ENCODE data around the gene GABRA4. TPM values are rescaled to one million over a fixed set of nuclear protein-coding genes. Genes with fewer than 3 reads are reported as not detected.

GABRA4 gene
- total RNA-seq, 2 donors from 2014 or later = 0.08 TPM; not detected in 1

- intact Hi-C loops (cut with DNase I) = no loop called here
- peaks cover 14% of the 10 kb centered on the region for H3K27me3 ChIP-seq
- no peak overlapping the region for H3K9ac ChIP-seq (ENCODE audit: low read depth in 2 of 2, low read length in 2 of 2)
- no peaks in the 10 kb centered on the region for H3K36me3 ChIP-seq
- H3K4me3 ChIP-seq = peak overlapping the region; percentile 10
- no peaks in the 10 kb centered on the region for H3K4me1 ChIP-seq
- TF ChIP-seq, protein P1, sequence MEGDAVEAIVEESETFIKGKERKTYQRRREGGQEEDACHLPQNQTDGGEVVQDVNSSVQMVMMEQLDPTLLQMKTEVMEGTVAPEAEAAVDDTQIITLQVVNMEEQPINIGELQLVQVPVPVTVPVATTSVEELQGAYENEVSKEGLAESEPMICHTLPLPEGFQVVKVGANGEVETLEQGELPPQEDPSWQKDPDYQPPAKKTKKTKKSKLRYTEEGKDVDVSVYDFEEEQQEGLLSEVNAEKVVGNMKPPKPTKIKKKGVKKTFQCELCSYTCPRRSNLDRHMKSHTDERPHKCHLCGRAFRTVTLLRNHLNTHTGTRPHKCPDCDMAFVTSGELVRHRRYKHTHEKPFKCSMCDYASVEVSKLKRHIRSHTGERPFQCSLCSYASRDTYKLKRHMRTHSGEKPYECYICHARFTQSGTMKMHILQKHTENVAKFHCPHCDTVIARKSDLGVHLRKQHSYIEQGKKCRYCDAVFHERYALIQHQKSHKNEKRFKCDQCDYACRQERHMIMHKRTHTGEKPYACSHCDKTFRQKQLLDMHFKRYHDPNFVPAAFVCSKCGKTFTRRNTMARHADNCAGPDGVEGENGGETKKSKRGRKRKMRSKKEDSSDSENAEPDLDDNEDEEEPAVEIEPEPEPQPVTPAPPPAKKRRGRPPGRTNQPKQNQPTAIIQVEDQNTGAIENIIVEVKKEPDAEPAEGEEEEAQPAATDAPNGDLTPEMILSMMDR (IDR thresholded peaks at IDR 0.05) = no peak
- DNase-seq = no peak
- no peak overlapping the region for H3K27ac ChIP-seq
- no peaks in the 10 kb centered on the region for H3K9me3 ChIP-seq
These were observed 625 bp upstream of the GABRA4 start for GRCh38 chr4:46994007-46994405.

GRCh38 chr4:46992338-46992737 lies 1.0 kb downstream of the GABRA4 start:
- Histone ChIP-seq H3K9me3 (no peaks in the 10 kb centered on the region), H3K36me3 (no peaks in the 10 kb centered on the region), H3K9ac (ENCODE audit: low read depth in 2 of 2, low read length in 2 of 2) (no peak overlapping the region), H3K4me3 (no peak overlapping the region), H3K27ac (no peak overlapping the region), H3K4me1 (no peaks in the 10 kb centered on the region), H3K27me3 (peaks cover 14% of the 10 kb centered on the region)
- TF ChIP-seq, protein P1 (IDR thresholded peaks at IDR 0.05) = no peak
- intact Hi-C loops (cut with DNase I) = no loop called here
- DNase-seq = no peak

GRCh38 chr4:46986922-46987638 lies 6.3 kb downstream of the GABRA4 start:
- Histone ChIP-seq H3K36me3 (no peaks in the 10 kb centered on the region), H3K4me3 (no peak overlapping the region), H3K9me3 (no peaks in the 10 kb centered on the region), H3K27me3 (no peaks in the 10 kb centered on the region), H3K27ac (no peak overlapping the region), H3K4me1 (no peaks in the 10 kb centered on the region), H3K9ac (ENCODE audit: low read depth in 2 of 2, low read length in 2 of 2) (no peak overlapping the region)
- intact Hi-C loops (cut with DNase I) = no loop called here
- DNase-seq = no peak
- TF ChIP-seq, protein P1 (IDR thresholded peaks at IDR 0.05) = no peak

DNA sequence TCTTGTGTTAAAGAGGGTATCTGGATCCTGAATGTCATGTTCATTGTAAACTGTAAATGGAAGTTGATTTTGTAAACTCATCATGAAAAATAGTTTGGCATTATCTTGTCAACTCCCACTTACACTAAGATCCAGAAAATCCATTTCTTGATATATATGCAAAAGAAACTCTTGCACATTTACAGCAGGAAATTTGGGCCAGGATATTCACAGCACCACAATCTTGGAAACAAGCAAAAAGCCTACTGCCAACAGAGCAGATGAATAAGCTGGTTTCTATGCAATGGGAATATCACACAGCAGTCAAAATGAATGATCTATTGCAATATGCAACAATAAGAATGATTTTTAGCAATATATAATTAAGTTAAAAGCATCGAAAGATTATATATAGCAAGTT lies 8.6 kb downstream of the GABRA4 start:
- Histone ChIP-seq H3K9ac (ENCODE audit: low read depth in 2 of 2, low read length in 2 of 2) (no peak overlapping the region), H3K36me3 (no peaks in the 10 kb centered on the region), H3K27ac (no peak overlapping the region), H3K4me3 (no peak overlapping the region), H3K4me1 (no peaks in the 10 kb centered on the region), H3K9me3 (no peaks in the 10 kb centered on the region), H3K27me3 (no peaks in the 10 kb centered on the region)
- no peak for DNase-seq
- TF ChIP-seq, protein P1 (IDR thresholded peaks at IDR 0.05) = no peak
- intact Hi-C loops (cut with DNase I) = no loop called here

GRCh38 chr4:46980851-46981250 lies 12.5 kb downstream of the GABRA4 start:
- H3K27me3 ChIP-seq = no peaks in the 10 kb centered on the region
- H3K4me3 ChIP-seq = no peak overlapping the region
- H3K4me1 ChIP-seq = no peaks in the 10 kb centered on the region
- TF ChIP-seq, protein P1 (IDR thresholded peaks at IDR 0.05) = no peak
- no peak overlapping the region for H3K27ac ChIP-seq
- no peak for DNase-seq
- intact Hi-C loops (cut with DNase I) = no loop called here
- no peaks in the 10 kb centered on the region for H3K36me3 ChIP-seq
- H3K9ac ChIP-seq (ENCODE audit: low read depth in 2 of 2, low read length in 2 of 2) = no peak overlapping the region
- H3K9me3 ChIP-seq = no peaks in the 10 kb centered on the region
